ENCODE data around the gene YES1.
A peak's percentile ranks its signal among the peaks of the same experiment; 100 is the strongest.

Gene YES1

GRCh38 chr18:725646-726045 lies 86.4 kb downstream of the YES1 start:
- no peak for DNase-seq (ENCODE audit: low spot score)

GRCh38 chr18:723541-724080 lies 88.4 kb downstream of the YES1 start:
- no peak for DNase-seq (ENCODE audit: low spot score)

- DNase-seq (ENCODE audit: low spot score) = no peak
Observed at GRCh38 chr18:717003-717402, 95.0 kb downstream of the YES1 start.

- no peak for DNase-seq (ENCODE audit: low spot score)
Observed at GRCh38 chr18:715626-716025, 96.4 kb downstream of the YES1 start.

- no peak for DNase-seq (ENCODE audit: low spot score)
Observed at GRCh38 chr18:713135-713490, 98.9 kb downstream of the YES1 start.

- DNase-seq (ENCODE audit: low spot score) = peak; percentile 87
Observed at GRCh38 chr18:712401-713134, 99.5 kb downstream of the YES1 start, which contains the start of gene ENOSF1. ENOSF1 (minus strand) TSS chr18:712630; CDS start chr18:712587, 43 bp downstream.

- DNase-seq (ENCODE audit: low spot score) = peak; percentile 93
Observed at GRCh38 chr18:711657-712400, 100.2 kb downstream of the YES1 start.

- no peak for DNase-seq (ENCODE audit: low spot score)
Observed at GRCh38 chr18:711310-711656, 100.8 kb downstream of the YES1 start.

- no peak for DNase-seq (ENCODE audit: low spot score)
Observed at GRCh38 chr18:710418-711300, 101.4 kb downstream of the YES1 start.

GRCh38 chr18:709771-710170 lies 102.3 kb downstream of the YES1 start:
- DNase-seq (ENCODE audit: low spot score) = no peak

GRCh38 chr18:708096-708495 lies 103.9 kb downstream of the YES1 start:
- no peak for DNase-seq (ENCODE audit: low spot score)

- DNase-seq (ENCODE audit: low spot score) = no peak
Observed at GRCh38 chr18:706405-706804, 105.6 kb downstream of the YES1 start.

- DNase-seq (ENCODE audit: low spot score) = no peak
Observed at GRCh38 chr18:703213-703967, 108.7 kb downstream of the YES1 start.

- no peak for DNase-seq (ENCODE audit: low spot score)
Observed at GRCh38 chr18:697800-698199, 114.2 kb downstream of the YES1 start.

GRCh38 chr18:697012-697411 lies 115.0 kb downstream of the YES1 start:
- no peak for DNase-seq (ENCODE audit: low spot score)

- DNase-seq (ENCODE audit: low spot score) = no peak
Observed at GRCh38 chr18:693466-694187, 118.4 kb downstream of the YES1 start.

- DNase-seq (ENCODE audit: low spot score) = peak; percentile 40
Observed at GRCh38 chr18:692824-693223, 119.2 kb downstream of the YES1 start.

GRCh38 chr18:688323-688722 lies 123.7 kb downstream of the YES1 start:
- no peak for DNase-seq (ENCODE audit: low spot score)

- DNase-seq (ENCODE audit: low spot score) = no peak
Observed at GRCh38 chr18:686339-687111, 125.5 kb downstream of the YES1 start.

GRCh38 chr18:685438-685837 lies 126.6 kb downstream of the YES1 start:
- no peak for DNase-seq (ENCODE audit: low spot score)

Measured in NAMALWA (cell line).